Activated T-cell treated with anti-CD3 and anti-CD28 coated beads, Interleukin-2, amount 50 U/mL, for 48 hours (primary cell): ENCODE measurements around the gene E2F1.
"Not testable (repeated sequence)": the region's sequence is repeated elsewhere in the genome, so short reads cannot be mapped to it uniquely, and the experiment has no call there.

ENCODE experiments used
- DNase-seq, 2 experiments: peaks; one replicate each; pipeline ENCODE4 v3.0.0-alpha.2; 2020

E2F1 gene

DNA sequence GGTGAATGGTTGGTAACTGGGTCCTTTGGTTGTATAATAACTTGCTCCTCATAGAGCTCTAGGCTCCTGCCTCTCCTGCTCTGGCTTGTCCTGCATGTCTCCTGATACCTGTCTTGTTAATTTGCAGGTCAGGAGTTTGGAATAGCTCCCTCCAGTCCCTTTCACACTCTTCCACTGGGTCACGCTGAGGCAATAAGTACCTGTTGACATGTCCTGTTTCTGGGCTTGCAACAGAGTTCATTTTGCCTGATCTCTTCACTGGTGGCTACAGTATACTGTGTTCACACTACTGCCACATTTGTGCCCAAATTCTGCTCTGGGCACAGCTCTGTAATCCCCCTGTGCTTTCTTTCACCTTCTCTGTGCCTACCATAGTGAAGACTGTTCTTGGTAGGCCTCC lies 49.4 kb downstream of the E2F1 start:
- no peak for DNase-seq

- DNase-seq = no peak
Measured at GRCh38 chr20:33635341-33635740, 50.8 kb downstream of the E2F1 start.

DNA sequence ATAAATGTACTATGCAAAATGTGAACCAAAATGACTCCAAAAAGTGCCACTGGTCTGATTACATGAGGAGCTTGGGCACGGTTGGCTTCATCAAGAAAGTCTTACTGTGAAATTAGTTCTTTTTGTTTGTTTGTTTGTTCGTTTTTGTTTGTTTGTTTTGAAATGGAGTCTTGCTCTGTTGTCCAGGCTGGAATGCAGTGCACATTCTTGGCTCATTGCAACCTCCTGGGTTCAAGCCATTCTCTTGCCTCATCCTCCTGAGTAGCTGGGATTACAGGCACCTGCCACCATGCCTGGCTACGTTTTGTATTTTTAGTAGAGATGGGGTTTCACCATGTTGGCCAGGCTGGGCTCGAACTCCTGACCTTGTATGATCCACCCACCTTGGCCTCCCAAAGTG lies 54.3 kb downstream of the E2F1 start:
- not testable (repeated sequence) for DNase-seq

GRCh38 chr20:33630507-33630906 lies 55.7 kb downstream of the E2F1 start:
- DNase-seq = no peak

DNA sequence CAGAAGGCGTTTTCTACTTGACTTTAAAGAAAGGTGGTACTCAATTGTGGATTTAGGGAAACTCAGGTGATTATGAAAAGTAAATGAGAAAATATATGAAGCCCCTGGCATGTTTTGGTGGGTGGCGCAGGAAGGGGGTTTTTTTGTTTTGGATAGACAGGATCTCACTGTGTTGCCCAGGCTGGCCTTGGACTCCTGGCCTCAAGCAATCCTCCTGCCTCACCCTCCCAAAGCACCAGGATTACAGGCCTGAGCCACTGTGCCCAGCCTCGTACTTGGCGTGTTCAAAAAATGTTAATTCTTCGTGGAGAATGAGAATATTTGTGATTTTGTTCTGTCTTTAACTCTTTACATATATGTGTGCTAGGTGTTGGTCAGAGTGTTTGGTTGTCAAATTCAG lies 56.2 kb downstream of the E2F1 start:
- DNase-seq = no peak

- DNase-seq = no peak
Measured at GRCh38 chr20:33629533-33629932, 56.7 kb downstream of the E2F1 start.

- DNase-seq = no peak
Measured at GRCh38 chr20:33627577-33628216, 58.5 kb downstream of the E2F1 start.

DNA sequence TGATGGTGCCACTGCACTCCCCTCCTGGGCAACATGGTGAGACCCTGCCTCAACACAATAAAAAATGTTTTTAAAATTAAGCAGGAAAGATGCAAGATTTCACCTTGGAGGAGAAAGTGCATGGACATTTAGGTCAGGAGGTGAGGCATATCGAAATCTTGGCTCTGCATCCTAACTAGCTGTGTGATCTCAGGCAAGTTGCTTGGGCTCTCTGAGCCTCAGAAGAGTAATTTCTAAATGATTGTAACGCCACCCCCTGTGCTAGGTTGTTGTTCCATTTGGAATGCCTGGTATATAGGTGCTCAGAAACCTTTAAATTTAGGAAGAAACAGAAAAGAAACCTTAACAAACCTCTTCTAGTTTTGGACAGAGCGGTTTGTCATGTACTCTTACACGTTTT lies 60.0 kb downstream of the E2F1 start:
- no peak for DNase-seq
